Trophoblast cell (in vitro differentiated cells and primary cell): ENCODE measurements around the gene ZRANB3.
"Not testable (repeated sequence)": the region's sequence is repeated elsewhere in the genome, so short reads cannot be mapped to it uniquely, and the experiment has no call there.

Source experiments
- DNase-seq, 2 donors: peaks; one replicate each; pipeline ENCODE4 v3.0.0-alpha.2; 2016
- H2AFZ ChIP-seq: 2 replicates; pipeline ENCODE4 v1.6.1; 2013; ENCODE audit warnings: low read length, moderate library complexity, mild to moderate bottlenecking; ENCODE audit not compliant: insufficient read depth, poor library complexity
- H2AK5ac ChIP-seq: 2 replicates; pipeline ENCODE4 v1.6.1; 2013; ENCODE audit warnings: mild to moderate bottlenecking, low read length
- H2BK120ac ChIP-seq: 2 replicates; pipeline ENCODE4 v1.6.1; 2013; ENCODE audit warnings: low read length, mild to moderate bottlenecking, moderate library complexity; ENCODE audit not compliant: insufficient read depth, poor library complexity
- H2BK12ac ChIP-seq: 2 replicates; pipeline ENCODE4 v1.6.1; 2013; ENCODE audit warnings: mild to moderate bottlenecking, low read length, moderate library complexity
- H2BK5ac ChIP-seq: 2 replicates; pipeline ENCODE4 v1.6.1; 2013; ENCODE audit warnings: low read length, low read depth, moderate library complexity, mild to moderate bottlenecking; ENCODE audit not compliant: poor library complexity
- H3K14ac ChIP-seq: 2 replicates; pipeline ENCODE4 v1.6.1; 2013; ENCODE audit warnings: mild to moderate bottlenecking, low read length
- H3K18ac ChIP-seq: 2 replicates; pipeline ENCODE4 v1.6.1; 2013; ENCODE audit warnings: mild to moderate bottlenecking, low read length
- H3K23ac ChIP-seq: 2 replicates; pipeline ENCODE4 v1.6.1; 2013; ENCODE audit warnings: low read length
- H3K27ac ChIP-seq: 2 replicates; pipeline ENCODE4 v1.5.1; 2013; ENCODE audit warnings: low read depth, mild to moderate bottlenecking, inconsistent platforms, low read length, moderate library complexity
- H3K27me3 ChIP-seq: 2 replicates; pipeline ENCODE4 v1.6.1; 2013; ENCODE audit warnings: inconsistent platforms, mild to moderate bottlenecking, low read length, moderate library complexity; ENCODE audit not compliant: insufficient read depth
- H3K36me3 ChIP-seq, 2 experiments: 1 replicate in 1 of 2; 2 replicates in 1 of 2; pipeline ENCODE4 v1.6.1; 2013; ENCODE audit warnings: low read length in 2 of 2, mild to moderate bottlenecking in 2 of 2, moderate library complexity in 1 of 2; ENCODE audit not compliant: insufficient read depth in 2 of 2, control insufficient read depth in 1 of 2
- H3K4ac ChIP-seq: 2 replicates; pipeline ENCODE4 v1.6.1; 2013; ENCODE audit warnings: low read depth, mild to moderate bottlenecking, low read length, moderate library complexity
- H3K4me1 ChIP-seq, 2 experiments: 1 replicate in 1 of 2; 2 replicates in 1 of 2; pipeline ENCODE4 v1.6.1; 2013; ENCODE audit warnings: low read length in 2 of 2, mild to moderate bottlenecking in 2 of 2, moderate library complexity in 1 of 2; ENCODE audit not compliant: insufficient read depth in 2 of 2, control insufficient read depth in 1 of 2
- H3K4me2 ChIP-seq: 2 replicates; pipeline ENCODE4 v1.6.1; 2013; ENCODE audit warnings: inconsistent platforms, mild to moderate bottlenecking, low read length, moderate library complexity
- H3K4me3 ChIP-seq: 2 replicates; pipeline ENCODE4 v1.5.1; 2013; ENCODE audit warnings: mild to moderate bottlenecking, low read depth, low read length, inconsistent platforms
- H3K79me1 ChIP-seq: one replicate; pipeline ENCODE4 v1.6.1; 2013; ENCODE audit warnings: low read length
- H3K79me2 ChIP-seq: 2 replicates; pipeline ENCODE4 v1.6.1; 2013; ENCODE audit warnings: low read length, mild to moderate bottlenecking; ENCODE audit not compliant: control insufficient read depth, insufficient read depth, poor library complexity
- H3K9ac ChIP-seq: 2 replicates; pipeline ENCODE4 v1.6.1; 2013; ENCODE audit warnings: mild to moderate bottlenecking, low read length
- H3K9me3 ChIP-seq: 2 replicates; pipeline ENCODE4 v1.6.1; 2013; ENCODE audit warnings: low read depth, mild to moderate bottlenecking, control low read depth, inconsistent platforms, low read length; ENCODE audit not compliant: insufficient read depth
- H4K12ac ChIP-seq: 2 replicates; pipeline ENCODE4 v1.6.1; 2013; ENCODE audit warnings: low read depth, mild to moderate bottlenecking, low read length, moderate library complexity
- H4K8ac ChIP-seq: 2 replicates; pipeline ENCODE4 v1.6.1; 2013; ENCODE audit warnings: low read depth, mild to moderate bottlenecking, low read length, moderate library complexity
- H4K91ac ChIP-seq: one replicate; pipeline ENCODE4 v1.6.1; 2013; ENCODE audit warnings: low read depth, mild to moderate bottlenecking, low read length, moderate library complexity
- WGBS: extraction: QIAGEN DNeasy Blood & Tissue Kit; methylation state at CpG from one replicate; pipeline ENCODE4 v1.1.7; 2013; ENCODE audit warnings: missing lambda C conversion rate; ENCODE audit not compliant: insufficient read length, insufficient coverage; ENCODE audit errors: extremely low coverage; 5-methylcytosine and 5-hydroxymethylcytosine counted together

Gene ZRANB3

DNA sequence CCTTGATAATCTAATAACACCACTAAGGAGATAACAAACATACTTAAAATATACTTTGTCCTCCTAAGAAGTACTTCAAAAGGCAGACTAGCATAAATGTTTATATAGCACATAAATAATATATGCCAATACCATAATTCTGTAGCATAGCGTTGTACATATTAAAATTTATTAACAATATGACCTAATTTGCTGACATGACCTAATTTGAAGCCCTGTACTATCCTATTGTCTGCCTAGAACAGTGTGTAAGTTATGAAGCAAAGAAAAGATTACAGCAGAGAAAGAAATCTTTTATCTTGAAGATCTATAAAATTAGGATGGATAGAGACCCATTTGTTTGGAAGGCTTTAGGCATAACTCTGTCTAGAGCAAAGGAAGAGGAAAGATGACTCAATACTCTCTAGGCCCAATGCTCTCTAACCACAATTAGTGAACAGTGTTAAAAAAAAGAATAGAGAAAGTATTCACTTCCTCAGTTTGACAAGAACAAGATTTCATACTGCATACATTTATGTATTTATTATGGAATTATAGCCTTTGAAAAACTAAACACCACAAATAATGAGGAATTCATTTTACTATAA is 231.3 kb downstream of the ZRANB3 start:
- Histone ChIP-seq H3K79me1 (no peaks in the 10 kb centered on the region), H3K27ac (no peak overlapping the region), H3K14ac (no peak overlapping the region), H4K91ac (no peak overlapping the region), H3K4ac (no peak overlapping the region), H3K18ac (no peak overlapping the region), H4K12ac (no peak overlapping the region), H3K9ac (no peak overlapping the region), H2BK5ac (no peak overlapping the region), H3K4me1 (peaks cover 0 to 4% of the 10 kb centered on the region in 2 experiments), H2BK120ac (no peak overlapping the region), H3K36me3 (peaks cover 3 to 4% of the 10 kb centered on the region in 2 experiments), H3K9me3 (peaks cover 4% of the 10 kb centered on the region), H3K79me2 (no peaks in the 10 kb centered on the region), H3K27me3 (no peaks in the 10 kb centered on the region), H4K8ac (no peak overlapping the region), H3K23ac (no peak overlapping the region), H3K4me2 (no peak overlapping the region), H2BK12ac (no peak overlapping the region), H3K4me3 (no peak overlapping the region), H2AK5ac (no peak overlapping the region), H2AFZ (no peak overlapping the region)
- no peak for DNase-seq
- WGBS = no CpG with 5 or more reads among the region's 1 CpG

DNA sequence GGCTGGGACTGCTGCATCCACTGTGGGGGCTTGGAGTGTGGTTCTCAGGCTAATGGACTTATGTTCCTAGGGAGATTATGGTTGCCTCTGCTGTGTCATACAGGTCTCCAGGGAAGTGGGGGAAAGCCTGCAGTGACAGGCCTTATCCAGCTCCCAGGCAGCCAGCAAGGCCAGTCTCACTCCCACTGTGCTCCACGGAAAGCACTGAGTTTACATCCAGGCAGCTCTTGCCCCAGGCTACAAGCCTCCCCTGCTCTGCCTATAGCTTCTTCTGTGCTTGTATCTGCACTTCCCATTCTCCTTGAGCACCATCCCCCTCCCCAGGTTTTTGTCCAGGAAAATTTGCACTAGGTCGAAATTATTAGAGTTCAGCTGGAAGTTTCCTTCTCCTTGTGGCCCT is 231.9 kb downstream of the ZRANB3 start:
- Histone ChIP-seq H2BK12ac (no peak overlapping the region), H3K9ac (no peak overlapping the region), H3K79me2 (no peaks in the 10 kb centered on the region), H3K79me1 (no peaks in the 10 kb centered on the region), H4K12ac (no peak overlapping the region), H3K27ac (no peak overlapping the region), H4K8ac (no peak overlapping the region), H2BK120ac (no peak overlapping the region), H3K4me1 (peaks cover 0 to 4% of the 10 kb centered on the region in 2 experiments), H2BK5ac (no peak overlapping the region), H3K4me3 (no peak overlapping the region), H3K36me3 (peaks cover 3 to 4% of the 10 kb centered on the region in 2 experiments), H3K14ac (no peak overlapping the region), H3K4me2 (no peak overlapping the region), H3K4ac (no peak overlapping the region), H2AK5ac (no peak overlapping the region), H3K9me3 (peaks cover 4% of the 10 kb centered on the region), H3K23ac (no peak overlapping the region), H3K27me3 (no peaks in the 10 kb centered on the region), H2AFZ (no peak overlapping the region), H3K18ac (no peak overlapping the region), H4K91ac (no peak overlapping the region)
- DNase-seq = no peak
- WGBS = no CpG with 5 or more reads among the region's 2 CpGs

DNA sequence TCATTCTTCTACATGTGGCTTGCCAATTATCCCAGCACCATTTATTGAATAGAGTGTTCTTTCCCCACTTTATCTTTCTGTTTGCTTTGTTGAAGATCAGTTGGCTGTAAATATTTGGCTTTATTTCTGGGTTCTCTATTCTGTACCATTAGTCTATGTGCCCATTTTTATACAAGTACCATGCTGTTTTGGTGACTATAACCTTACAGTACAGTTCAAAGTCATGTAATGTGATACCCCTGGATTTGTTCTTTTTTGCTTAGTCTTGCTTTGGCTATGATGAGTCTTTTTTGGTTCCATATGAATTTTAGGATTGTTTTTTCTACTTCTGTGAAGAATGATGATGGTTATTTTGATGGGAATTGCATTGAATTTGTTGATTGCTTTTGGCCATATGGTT is 243.9 kb downstream of the ZRANB3 start:
- H2BK5ac ChIP-seq, H2AFZ ChIP-seq, H3K4me3 ChIP-seq, H2AK5ac ChIP-seq, H2BK120ac ChIP-seq, DNase-seq, H3K27me3 ChIP-seq, H4K91ac ChIP-seq, H3K4me1 ChIP-seq, H3K36me3 ChIP-seq, H3K18ac ChIP-seq, H3K4me2 ChIP-seq, H3K27ac ChIP-seq, H2BK12ac ChIP-seq, H3K14ac ChIP-seq, H3K23ac ChIP-seq, H4K8ac ChIP-seq, H3K79me1 ChIP-seq, H3K9me3 ChIP-seq, H3K79me2 ChIP-seq, H3K4ac ChIP-seq, H4K12ac ChIP-seq, H3K9ac ChIP-seq: not testable (repeated sequence)

DNA sequence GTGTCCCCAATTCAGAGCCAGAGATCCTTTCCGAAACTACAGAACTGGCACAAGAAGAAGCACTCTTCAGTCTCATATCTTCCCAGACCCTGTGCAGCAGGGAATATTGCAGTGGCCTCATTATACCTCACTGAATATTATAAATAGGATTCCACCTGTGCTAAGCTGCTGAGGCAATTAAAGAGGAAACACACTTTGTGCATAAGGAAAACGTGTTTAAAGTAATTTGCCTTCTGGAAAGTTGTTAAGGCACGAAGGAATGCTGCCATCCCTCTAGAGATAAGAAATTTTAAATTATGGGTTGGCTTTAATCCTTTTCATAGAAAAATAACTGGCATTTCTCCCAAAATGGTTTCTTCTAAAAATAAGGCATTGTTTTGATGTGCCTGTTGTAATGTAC is 245.6 kb downstream of the ZRANB3 start:
- Histone ChIP-seq H2BK5ac (no peak overlapping the region), H2BK120ac (no peak overlapping the region), H2AFZ (no peak overlapping the region), H3K23ac (no peak overlapping the region), H3K9ac (no peak overlapping the region), H3K79me2 (no peaks in the 10 kb centered on the region), H3K27me3 (no peaks in the 10 kb centered on the region), H3K4me1 (no peaks in the 10 kb centered on the region), H3K18ac (no peak overlapping the region), H3K27ac (no peak overlapping the region), H3K14ac (no peak overlapping the region), H4K12ac (no peak overlapping the region), H3K36me3 (no peaks in the 10 kb centered on the region), H4K8ac (no peak overlapping the region), H2BK12ac (no peak overlapping the region), H3K79me1 (no peaks in the 10 kb centered on the region), H3K4me2 (no peak overlapping the region), H4K91ac (no peak overlapping the region), H3K4ac (no peak overlapping the region), H3K4me3 (no peak overlapping the region), H2AK5ac (no peak overlapping the region), H3K9me3 (no peaks in the 10 kb centered on the region)
- no CpG with 5 or more reads among the region's 3 CpGs for WGBS
- no peak for DNase-seq
